H9 (cell line): ENCODE data around the gene TMEM59. TPM values are rescaled to one million over a fixed set of nuclear protein-coding genes. Genes with fewer than 3 reads are reported as not detected.

Source experiments
- DNase-seq: peaks from one replicate; pipeline ENCODE4 v3.0.0-alpha.2; 2017
- H2AFZ ChIP-seq: one replicate; pipeline ENCODE4 v1.6.1; 2013; ENCODE audit warnings: mild to moderate bottlenecking, low read length, control low read depth, moderate library complexity
- H2AK5ac ChIP-seq: 2 replicates; pipeline ENCODE4 v1.6.1; 2013; ENCODE audit warnings: low read length, control low read depth, mixed read lengths; ENCODE audit not compliant: insufficient read length
- H2BK120ac ChIP-seq: one replicate; pipeline ENCODE4 v1.6.1; 2013; ENCODE audit warnings: low read depth, mild to moderate bottlenecking, low read length, control low read depth, inconsistent platforms; ENCODE audit not compliant: poor library complexity, severe bottlenecking
- H2BK12ac ChIP-seq: 2 replicates; pipeline ENCODE4 v1.6.1; 2013; ENCODE audit warnings: low read length, control low read depth, mixed read lengths, low read depth; ENCODE audit not compliant: insufficient read length
- H2BK15ac ChIP-seq: 2 replicates; pipeline ENCODE4 v1.6.1; 2013; ENCODE audit warnings: low read depth, low read length, control low read depth
- H2BK20ac ChIP-seq: one replicate; pipeline ENCODE4 v1.6.1; 2013; ENCODE audit warnings: low read depth, mild to moderate bottlenecking, low read length, control low read depth, inconsistent platforms; ENCODE audit not compliant: poor library complexity, severe bottlenecking
- H2BK5ac ChIP-seq: 2 replicates; pipeline ENCODE4 v1.6.1; 2013; ENCODE audit warnings: low read length, control low read depth, mixed read lengths; ENCODE audit not compliant: insufficient read length
- H3K14ac ChIP-seq: 2 replicates; pipeline ENCODE4 v1.6.1; 2013; ENCODE audit warnings: low read length, control low read depth; ENCODE audit not compliant: insufficient read depth
- H3K18ac ChIP-seq: 2 replicates; pipeline ENCODE4 v1.6.1; 2013; ENCODE audit warnings: low read depth, mild to moderate bottlenecking, mixed read lengths, low read length, control low read depth; ENCODE audit not compliant: insufficient read length
- H3K23ac ChIP-seq: 2 replicates; pipeline ENCODE4 v1.6.1; 2013; ENCODE audit warnings: low read length, control low read depth, mixed read lengths, low read depth; ENCODE audit not compliant: insufficient read length
- H3K23me2 ChIP-seq: 2 replicates; pipeline ENCODE4 v1.6.1; 2013; ENCODE audit warnings: low read depth, mild to moderate bottlenecking, mixed read lengths, low read length, control low read depth; ENCODE audit not compliant: insufficient read length, poor library complexity, severe bottlenecking
- H3K27ac ChIP-seq: 2 replicates; pipeline ENCODE4 v1.5.1; 2013; ENCODE audit warnings: low read length, control low read depth, mixed read lengths, low read depth; ENCODE audit not compliant: insufficient read length
- H3K27me3 ChIP-seq: 2 replicates; pipeline ENCODE4 v1.6.1; 2013; ENCODE audit warnings: low read length, control low read depth, inconsistent platforms; ENCODE audit not compliant: insufficient read depth
- H3K4ac ChIP-seq: 2 replicates; pipeline ENCODE4 v1.6.1; 2013; ENCODE audit warnings: low read depth, mild to moderate bottlenecking, control low read depth, inconsistent platforms, low read length, moderate library complexity
- H3K4me1 ChIP-seq: 2 replicates; pipeline ENCODE4 v1.6.1; 2013; ENCODE audit warnings: low read length, control low read depth, inconsistent platforms; ENCODE audit not compliant: insufficient read depth
- H3K4me2 ChIP-seq: 2 replicates; pipeline ENCODE4 v1.6.1; 2013; ENCODE audit warnings: low read length, control low read depth, mixed read lengths; ENCODE audit not compliant: insufficient read length, insufficient read depth
- H3K56ac ChIP-seq: 2 replicates; pipeline ENCODE4 v1.6.1; 2013; ENCODE audit warnings: low read depth, mild to moderate bottlenecking, mixed read lengths, low read length, control low read depth; ENCODE audit not compliant: insufficient read length
- H3K79me1 ChIP-seq: 2 replicates; pipeline ENCODE4 v1.6.1; 2013; ENCODE audit warnings: low read depth, mild to moderate bottlenecking, moderate library complexity, low read length, control low read depth, inconsistent platforms; ENCODE audit not compliant: insufficient read depth, poor library complexity, severe bottlenecking
- H3K79me2 ChIP-seq: 2 replicates; pipeline ENCODE4 v1.6.1; 2013; ENCODE audit warnings: low read length, control low read depth, inconsistent platforms; ENCODE audit not compliant: insufficient read depth
- H3K9ac ChIP-seq: 2 replicates; pipeline ENCODE4 v1.6.1; 2013; ENCODE audit warnings: low read length, control low read depth, mixed read lengths; ENCODE audit not compliant: insufficient read length; ENCODE audit errors: extremely low read depth
- H3K9me3 ChIP-seq: one replicate; pipeline ENCODE4 v1.6.1; 2013; ENCODE audit warnings: low read depth, low read length, inconsistent platforms; ENCODE audit not compliant: control insufficient read depth
- H3T11ph ChIP-seq: one replicate; pipeline ENCODE4 v1.6.1; 2013; ENCODE audit warnings: mild to moderate bottlenecking, low read length, control low read depth, inconsistent platforms
- H4K20me1 ChIP-seq: one replicate; pipeline ENCODE4 v1.6.1; 2013; ENCODE audit not compliant: control insufficient read depth, insufficient read length, insufficient read depth
- H4K5ac ChIP-seq: 2 replicates; pipeline ENCODE4 v1.6.1; 2013; ENCODE audit warnings: low read depth, mild to moderate bottlenecking, mixed read lengths, low read length, control low read depth; ENCODE audit not compliant: insufficient read length
- H4K8ac ChIP-seq: replicated peaks from 2 replicates; pipeline ENCODE4 v1.6.1; 2013; ENCODE audit warnings: low read length, control low read depth, mixed read lengths, low read depth; ENCODE audit not compliant: insufficient read length
- H4K91ac ChIP-seq: 2 replicates; pipeline ENCODE4 v1.6.1; 2013; ENCODE audit warnings: low read depth, mild to moderate bottlenecking, moderate library complexity, mixed read lengths, low read length, control low read depth; ENCODE audit not compliant: insufficient read length
- H3K27ac Mint-ChIP-seq, 3 experiments: 2 replicates in 2 of 3; 3 replicates in 1 of 3; pipeline ENCODE4 v1.8.0; 2020 to 2021; ENCODE audit warnings: mixed read lengths in 3 of 3, mild to moderate bottlenecking in 1 of 3, moderate library complexity in 1 of 3
- H3K27me3 Mint-ChIP-seq: 2 replicates; pipeline ENCODE4 v1.8.0; 2021; ENCODE audit warnings: low read depth, mild to moderate bottlenecking, moderate library complexity, mixed read lengths
- H3K36me3 Mint-ChIP-seq, 3 experiments: 2 replicates in 2 of 3; 3 replicates in 1 of 3; pipeline ENCODE4 v1.8.0; 2020 to 2021; ENCODE audit warnings: low read depth in 3 of 3, mixed read lengths in 3 of 3; ENCODE audit not compliant: insufficient read depth in 1 of 3
- H3K4me1 Mint-ChIP-seq, 2 experiments: 2 replicates each; pipeline ENCODE4 v1.8.0; 2020; ENCODE audit warnings: mixed read lengths in 2 of 2
- H3K4me3 Mint-ChIP-seq, 2 experiments: 2 replicates in 1 of 2; 3 replicates in 1 of 2; pipeline ENCODE4 v1.8.0; 2020 to 2021; ENCODE audit warnings: mild to moderate bottlenecking in 2 of 2, mixed read lengths in 2 of 2, moderate library complexity in 1 of 2
- H3K9me3 Mint-ChIP-seq, 2 experiments: 2 replicates in 1 of 2; 3 replicates in 1 of 2; pipeline ENCODE4 v1.8.0; 2020; ENCODE audit warnings: mild to moderate bottlenecking in 2 of 2, mixed read lengths in 2 of 2, moderate library complexity in 1 of 2
- CTCF ChIP-seq: fragments of 200-600 bp; sonication (generic); conservative IDR thresholded peaks from 3 replicates; pipeline ENCODE4 v1.8.0; 2021; ENCODE audit warnings: antibody characterized with exemption, mild to moderate bottlenecking
- WGBS: extraction: QIAGEN DNeasy Blood & Tissue Kit; methylation state at CpG from one replicate; pipeline ENCODE4 v1.1.7; 2013; ENCODE audit warnings: missing lambda C conversion rate, low lambda C conversion rate, mixed read lengths; ENCODE audit not compliant: insufficient read length; ENCODE audit errors: extremely low coverage; 5-methylcytosine and 5-hydroxymethylcytosine counted together
- total RNA-seq: library from RNA; stranded (reverse); gene quantifications from 2 replicates; pipeline ENCODE4 v1.2.1, GENCODE V29; 2021

Gene TMEM59
- total RNA-seq, 1 experiment from 2014 or later, result 111 TPM

- no peak overlapping the region for H3K27ac Mint-ChIP-seq
- H3K4me3 Mint-ChIP-seq, result no peak overlapping the region
- Histone ChIP-seq H3K9ac (no peak overlapping the region), H2AFZ (no peak overlapping the region), H2BK5ac (no peak overlapping the region), H4K5ac (no peak overlapping the region), H4K8ac (no peak overlapping the region), H2BK120ac (no peak overlapping the region), H3K27ac (no peak overlapping the region), H3K27me3 (no peaks in the 10 kb centered on the region), H3K9me3 (no peaks in the 10 kb centered on the region), H2AK5ac (no peak overlapping the region), H3K4me2 (no peak overlapping the region), H2BK12ac (no peak overlapping the region), H3K4me1 (no peaks in the 10 kb centered on the region), H3K14ac (no peak overlapping the region), H3K79me2 (no peaks in the 10 kb centered on the region), H2BK20ac (no peak overlapping the region), H3T11ph (no peak overlapping the region), H3K23me2 (no peaks in the 10 kb centered on the region), H2BK15ac (no peak overlapping the region), H3K18ac (no peak overlapping the region), H4K91ac (no peak overlapping the region), H3K23ac (no peak overlapping the region), H3K4ac (no peak overlapping the region), H3K79me1 (no peaks in the 10 kb centered on the region), H4K20me1 (no peaks in the 10 kb centered on the region), H3K56ac (no peak overlapping the region)
- H3K36me3 Mint-ChIP-seq, result peaks cover 6 to 14% (median 9%) of the 10 kb centered on the region in 3 experiments
- no peaks in the 10 kb centered on the region for H3K27me3 Mint-ChIP-seq
- no peaks in the 10 kb centered on the region for H3K4me1 Mint-ChIP-seq
- WGBS, result 100% methylated on average over 1 of the region's 2 CpGs
- peaks cover 0 to 3% of the 10 kb centered on the region in 2 experiments; a peak in 1 of 5 replicates for H3K9me3 Mint-ChIP-seq
- peak; percentile 75 for TF ChIP-seq CTCF
- DNase-seq, result no peak
These were observed 17.3 kb upstream of the TMEM59 start for GRCh38 chr1:54070171-54070837.
